ENCODE measurements around the gene ADM2.

The ADM2 gene

GRCh38 chr22:50440544-50441249, 40.6 kb upstream of the ADM2 start:
- Histone ChIP-seq H3K27me3 (ENCODE audit: control insufficient read depth in 1 of 2, insufficient read depth in 1 of 2, low read length in 2 of 2) (no peaks in the 10 kb centered on the region), H2BK5ac (ENCODE audit: low read depth, low read length, poor library complexity, severe bottlenecking) (no peak overlapping the region), H3K9me3 (ENCODE audit: control insufficient read depth, low read length) (no peaks in the 10 kb centered on the region), H2BK120ac (ENCODE audit: low read depth, low read length) (no peak overlapping the region), H4K91ac (ENCODE audit: low read length) (no peak overlapping the region), H2BK15ac (ENCODE audit: low read depth, poor library complexity, severe bottlenecking) (no peak overlapping the region), H3K4ac (ENCODE audit: low read depth in 1 of 2, low read length in 2 of 2) (no peak overlapping the region), H2AFZ (ENCODE audit: low read depth, low read length) (no peak overlapping the region), H3K79me1 (replicated peaks; ENCODE audit: low read length, poor library complexity, severe bottlenecking) (peaks cover 5% of the 10 kb centered on the region), H2AK5ac (ENCODE audit: low read length, severe bottlenecking) (no peak overlapping the region), H3K27ac (ENCODE audit: low read length, poor library complexity, severe bottlenecking) (no peak overlapping the region), H3K23ac (ENCODE audit: low read length in 2 of 2) (no peak overlapping the region), H3K9ac (ENCODE audit: low read length) (no peak overlapping the region), H3K4me3 (ENCODE audit: insufficient read depth in 1 of 2, low read depth in 1 of 2, low read length in 2 of 2) (no peak overlapping the region), H3K4me1 (ENCODE audit: control insufficient read depth, insufficient read depth, low read depth, low read length) (peaks cover 20% of the 10 kb centered on the region), H3K36me3 (ENCODE audit: control insufficient read depth in 1 of 2, insufficient read depth in 2 of 2, low read depth in 1 of 2, low read length in 2 of 2) (peaks cover 81 to 91% of the 10 kb centered on the region in 2 experiments), H3K14ac (ENCODE audit: low read length in 2 of 2) (no peak overlapping the region), H2BK12ac (ENCODE audit: low read length in 2 of 2) (no peak overlapping the region), H3K18ac (ENCODE audit: low read depth in 1 of 2, low read length in 2 of 2) (no peak overlapping the region), H4K8ac (ENCODE audit: low read length) (no peak overlapping the region), H3K4me2 (ENCODE audit: low read length, poor library complexity, severe bottlenecking) (no peak overlapping the region)
- 94% methylated on average over 26 of the region's 26 CpGs for WGBS
- DNase-seq = no peak

- no peak overlapping the region for H3K27ac ChIP-seq (ENCODE audit: low read length, poor library complexity, severe bottlenecking)
- no peaks in the 10 kb centered on the region for H3K9me3 ChIP-seq (ENCODE audit: control insufficient read depth, low read length)
- no peak overlapping the region for H2AK5ac ChIP-seq (ENCODE audit: low read length, severe bottlenecking)
- H3K23ac ChIP-seq (ENCODE audit: low read length in 2 of 2) = no peak overlapping the region
- peak overlapping the region in 1 of 2 experiments; percentile 34 for H2BK12ac ChIP-seq (ENCODE audit: low read length in 2 of 2)
- no peak overlapping the region for H2BK5ac ChIP-seq (ENCODE audit: low read depth, low read length, poor library complexity, severe bottlenecking)
- H2BK15ac ChIP-seq (ENCODE audit: low read depth, poor library complexity, severe bottlenecking) = no peak overlapping the region
- H3K4me3 ChIP-seq (ENCODE audit: insufficient read depth in 1 of 2, low read depth in 1 of 2, low read length in 2 of 2) = no peak overlapping the region
- H3K18ac ChIP-seq (ENCODE audit: low read depth in 1 of 2, low read length in 2 of 2) = no peak overlapping the region
- no peak overlapping the region for H3K4ac ChIP-seq (ENCODE audit: low read depth in 1 of 2, low read length in 2 of 2)
- peaks cover 77 to 91% of the 10 kb centered on the region in 2 experiments for H3K36me3 ChIP-seq (ENCODE audit: control insufficient read depth in 1 of 2, insufficient read depth in 2 of 2, low read depth in 1 of 2, low read length in 2 of 2)
- no peaks in the 10 kb centered on the region for H3K27me3 ChIP-seq (ENCODE audit: control insufficient read depth in 1 of 2, insufficient read depth in 1 of 2, low read length in 2 of 2)
- no peak overlapping the region for H4K8ac ChIP-seq (ENCODE audit: low read length)
- no peak overlapping the region for H4K91ac ChIP-seq (ENCODE audit: low read length)
- no peak overlapping the region for H3K14ac ChIP-seq (ENCODE audit: low read length in 2 of 2)
- peaks cover 7% of the 10 kb centered on the region for H3K79me1 ChIP-seq (replicated peaks; ENCODE audit: low read length, poor library complexity, severe bottlenecking)
- DNase-seq = no peak
- no peak overlapping the region for H2AFZ ChIP-seq (ENCODE audit: low read depth, low read length)
- peaks cover 21% of the 10 kb centered on the region for H3K4me1 ChIP-seq (ENCODE audit: control insufficient read depth, insufficient read depth, low read depth, low read length)
- no peak overlapping the region for H3K4me2 ChIP-seq (ENCODE audit: low read length, poor library complexity, severe bottlenecking)
- H3K9ac ChIP-seq (ENCODE audit: low read length) = no peak overlapping the region
- 93% methylated on average over 17 of the region's 17 CpGs for WGBS
- no peak overlapping the region for H2BK120ac ChIP-seq (ENCODE audit: low read depth, low read length)
These were observed 39.8 kb upstream of the ADM2 start for GRCh38 chr22:50441428-50441993.

GRCh38 chr22:50443197-50443596, 38.1 kb upstream of the ADM2 start:
- H2AK5ac ChIP-seq (ENCODE audit: low read length, severe bottlenecking) = no peak overlapping the region
- H4K91ac ChIP-seq (ENCODE audit: low read length) = no peak overlapping the region
- H3K4me2 ChIP-seq (ENCODE audit: low read length, poor library complexity, severe bottlenecking) = no peak overlapping the region
- H3K9me3 ChIP-seq (ENCODE audit: control insufficient read depth, low read length) = no peaks in the 10 kb centered on the region
- H3K79me1 ChIP-seq (replicated peaks; ENCODE audit: low read length, poor library complexity, severe bottlenecking) = peaks cover 7% of the 10 kb centered on the region
- H3K9ac ChIP-seq (ENCODE audit: low read length) = no peak overlapping the region
- H3K18ac ChIP-seq (ENCODE audit: low read depth in 1 of 2, low read length in 2 of 2) = no peak overlapping the region
- H3K27me3 ChIP-seq (ENCODE audit: control insufficient read depth in 1 of 2, insufficient read depth in 1 of 2, low read length in 2 of 2) = no peaks in the 10 kb centered on the region
- no peak overlapping the region for H3K27ac ChIP-seq (ENCODE audit: low read length, poor library complexity, severe bottlenecking)
- H3K4me1 ChIP-seq (ENCODE audit: control insufficient read depth, insufficient read depth, low read depth, low read length) = peaks cover 21% of the 10 kb centered on the region
- no peak overlapping the region for H2BK5ac ChIP-seq (ENCODE audit: low read depth, low read length, poor library complexity, severe bottlenecking)
- no peak overlapping the region for H4K8ac ChIP-seq (ENCODE audit: low read length)
- no peak overlapping the region for H2AFZ ChIP-seq (ENCODE audit: low read depth, low read length)
- no peak overlapping the region for H3K4me3 ChIP-seq (ENCODE audit: insufficient read depth in 1 of 2, low read depth in 1 of 2, low read length in 2 of 2)
- H3K14ac ChIP-seq (ENCODE audit: low read length in 2 of 2) = no peak overlapping the region
- no peak for DNase-seq
- no peak overlapping the region for H2BK15ac ChIP-seq (ENCODE audit: low read depth, poor library complexity, severe bottlenecking)
- no peak overlapping the region for H3K23ac ChIP-seq (ENCODE audit: low read length in 2 of 2)
- H3K4ac ChIP-seq (ENCODE audit: low read depth in 1 of 2, low read length in 2 of 2) = no peak overlapping the region
- H3K36me3 ChIP-seq (ENCODE audit: control insufficient read depth in 1 of 2, insufficient read depth in 2 of 2, low read depth in 1 of 2, low read length in 2 of 2) = peaks cover 75 to 91% of the 10 kb centered on the region in 2 experiments
- 89% methylated on average over 13 of the region's 15 CpGs for WGBS
- no peak overlapping the region for H2BK120ac ChIP-seq (ENCODE audit: low read depth, low read length)
- no peak overlapping the region for H2BK12ac ChIP-seq (ENCODE audit: low read length in 2 of 2)

- Histone ChIP-seq H3K4me2 (ENCODE audit: low read length, poor library complexity, severe bottlenecking) (no peak overlapping the region), H3K4me3 (ENCODE audit: insufficient read depth in 1 of 2, low read depth in 1 of 2, low read length in 2 of 2) (no peak overlapping the region), H3K9ac (ENCODE audit: low read length) (no peak overlapping the region), H3K14ac (ENCODE audit: low read length in 2 of 2) (no peak overlapping the region), H2AFZ (ENCODE audit: low read depth, low read length) (no peak overlapping the region), H3K9me3 (ENCODE audit: control insufficient read depth, low read length) (no peaks in the 10 kb centered on the region), H3K4ac (ENCODE audit: low read depth in 1 of 2, low read length in 2 of 2) (no peak overlapping the region), H2AK5ac (ENCODE audit: low read length, severe bottlenecking) (no peak overlapping the region), H2BK15ac (ENCODE audit: low read depth, poor library complexity, severe bottlenecking) (no peak overlapping the region), H3K36me3 (ENCODE audit: control insufficient read depth in 1 of 2, insufficient read depth in 2 of 2, low read depth in 1 of 2, low read length in 2 of 2) (peaks cover 75 to 91% of the 10 kb centered on the region in 2 experiments), H3K27ac (ENCODE audit: low read length, poor library complexity, severe bottlenecking) (peak overlapping the region; percentile 48), H3K4me1 (ENCODE audit: control insufficient read depth, insufficient read depth, low read depth, low read length) (peaks cover 21% of the 10 kb centered on the region), H4K91ac (ENCODE audit: low read length) (no peak overlapping the region), H3K23ac (ENCODE audit: low read length in 2 of 2) (no peak overlapping the region), H3K18ac (ENCODE audit: low read depth in 1 of 2, low read length in 2 of 2) (no peak overlapping the region), H4K8ac (ENCODE audit: low read length) (peak overlapping the region; percentile 39), H2BK120ac (ENCODE audit: low read depth, low read length) (no peak overlapping the region), H3K27me3 (ENCODE audit: control insufficient read depth in 1 of 2, insufficient read depth in 1 of 2, low read length in 2 of 2) (no peaks in the 10 kb centered on the region), H2BK12ac (ENCODE audit: low read length in 2 of 2) (no peak overlapping the region), H3K79me1 (replicated peaks; ENCODE audit: low read length, poor library complexity, severe bottlenecking) (peaks cover 7% of the 10 kb centered on the region), H2BK5ac (ENCODE audit: low read depth, low read length, poor library complexity, severe bottlenecking) (no peak overlapping the region)
- DNase-seq = no peak
- 91% methylated on average over 24 of the region's 28 CpGs for WGBS
These were observed 37.3 kb upstream of the ADM2 start for GRCh38 chr22:50443801-50444625.

Measured in mesenchymal stem cell (in vitro differentiated cells and primary cell).